SIG-M5 (cell line): Measurements from ENCODE around the gene TNFSF8.
A peak's percentile ranks its signal among the peaks of the same experiment; 100 is the strongest.

Experiments
- DNase-seq: peaks from one replicate; lab custom pipeline; 2025; lab: John Stamatoyannopoulos, UW

The TNFSF8 gene

DNA sequence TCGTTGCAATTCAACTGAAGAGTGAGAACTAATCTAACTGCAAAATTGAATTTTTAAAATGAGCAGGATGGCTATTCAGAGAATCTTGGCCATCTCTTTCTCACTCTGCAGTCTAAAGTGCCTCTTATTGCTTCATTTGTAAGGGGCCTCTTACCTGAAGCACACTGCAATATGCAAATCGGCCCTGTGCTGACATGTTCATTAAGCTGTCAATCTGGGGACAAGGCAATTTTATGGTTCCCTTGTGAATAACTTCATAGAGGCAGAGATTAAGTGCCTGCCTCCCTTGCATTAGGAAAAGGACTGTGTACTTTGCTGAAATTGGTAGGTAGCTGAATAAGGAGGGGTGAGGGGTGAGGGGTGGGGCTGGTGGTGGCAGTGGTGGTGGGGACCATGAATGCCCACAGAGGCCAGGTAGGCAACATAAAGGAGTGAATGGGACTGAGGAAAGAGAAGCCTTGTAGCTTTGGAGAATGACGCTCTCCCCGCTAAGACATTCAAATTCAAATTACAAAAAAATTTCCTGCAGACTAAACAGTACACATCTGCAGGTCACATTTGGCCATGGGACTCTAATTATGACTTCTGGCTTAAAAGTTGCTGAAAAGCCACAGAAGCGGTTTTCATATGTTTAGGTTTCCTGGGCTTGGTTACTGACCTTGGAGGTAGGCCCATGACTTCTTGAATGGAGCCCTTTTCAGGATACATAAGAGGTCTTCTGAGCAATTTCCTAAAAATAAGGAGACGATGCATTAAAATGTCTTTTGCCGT, 25.0 kb downstream of the TNFSF8 start:
- no peak for DNase-seq

DNA sequence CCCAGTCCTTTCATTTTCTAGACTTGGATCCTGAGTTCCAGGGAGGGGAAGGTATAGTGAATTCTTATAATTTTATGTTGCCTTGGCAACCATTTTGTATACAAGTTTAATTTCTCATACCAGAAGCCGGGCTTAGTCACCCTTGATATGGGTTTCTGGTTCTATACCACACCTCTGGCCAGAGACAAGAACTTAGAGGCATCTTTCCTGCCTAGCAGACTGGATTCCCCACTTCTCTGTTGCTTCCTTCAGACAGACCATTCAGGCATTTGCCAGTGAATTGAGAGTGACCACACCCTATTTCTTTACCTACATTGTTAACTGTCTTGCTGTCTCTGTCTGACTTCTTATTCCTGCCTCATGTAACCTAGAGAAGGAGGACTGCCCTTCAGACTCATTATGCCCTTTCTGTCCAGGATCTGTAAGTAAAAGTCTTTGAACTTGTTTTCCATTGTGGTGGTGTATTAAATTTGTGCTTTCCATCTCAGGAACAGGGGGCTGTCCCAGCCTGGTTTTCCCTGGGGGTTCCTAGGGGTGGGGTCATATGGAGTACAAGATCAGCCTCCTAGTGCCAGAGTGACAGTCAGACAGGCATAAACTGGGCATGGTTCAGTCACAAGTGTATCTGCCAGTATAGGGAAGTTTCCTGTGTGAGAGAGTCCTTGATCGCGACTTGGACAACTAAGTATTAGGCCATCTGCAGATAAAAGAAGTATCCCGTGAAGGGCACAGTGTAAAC, 27.4 kb downstream of the TNFSF8 start:
- DNase-seq = no peak

DNA sequence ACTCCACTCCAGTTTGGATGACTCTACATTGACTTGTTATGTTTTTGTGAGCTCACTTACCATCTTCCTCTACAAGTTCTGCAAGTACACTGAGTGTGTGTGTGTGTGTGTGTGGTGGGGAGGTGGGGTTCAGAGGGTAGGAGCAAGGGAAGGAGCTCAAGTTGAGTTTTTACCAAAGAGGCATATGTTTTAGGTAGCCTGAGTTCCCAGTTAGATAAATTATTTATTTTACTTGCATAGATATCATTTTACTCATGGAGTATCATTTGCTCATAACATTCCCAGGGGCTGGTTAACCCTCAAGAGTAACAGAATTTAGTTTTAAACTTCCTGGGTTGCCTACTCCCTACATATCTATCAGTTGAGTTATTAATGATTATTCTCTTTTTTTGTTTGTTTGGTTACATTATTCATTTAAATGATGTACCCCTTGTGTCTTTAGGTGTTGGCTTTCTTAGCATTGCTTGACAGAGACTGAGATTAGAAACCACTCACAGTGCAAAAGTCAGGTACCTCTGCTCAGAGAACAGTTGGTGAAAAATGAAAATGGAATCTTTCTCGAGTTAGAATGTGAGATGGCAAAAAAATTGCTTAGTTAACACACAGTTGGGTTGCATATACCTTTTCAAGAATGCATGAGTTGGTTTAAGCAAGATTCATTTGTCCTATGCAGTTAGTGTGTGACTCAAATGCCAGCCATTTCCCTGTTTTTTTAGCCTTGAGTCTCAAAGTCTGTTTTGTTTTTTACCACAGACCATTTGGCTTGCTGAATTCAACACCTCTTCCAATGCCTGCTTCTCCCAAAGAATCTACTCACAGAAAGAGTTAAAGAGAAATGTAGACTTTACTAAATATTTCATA, 29.2 kb downstream of the TNFSF8 start:
- DNase-seq = no peak

DNA sequence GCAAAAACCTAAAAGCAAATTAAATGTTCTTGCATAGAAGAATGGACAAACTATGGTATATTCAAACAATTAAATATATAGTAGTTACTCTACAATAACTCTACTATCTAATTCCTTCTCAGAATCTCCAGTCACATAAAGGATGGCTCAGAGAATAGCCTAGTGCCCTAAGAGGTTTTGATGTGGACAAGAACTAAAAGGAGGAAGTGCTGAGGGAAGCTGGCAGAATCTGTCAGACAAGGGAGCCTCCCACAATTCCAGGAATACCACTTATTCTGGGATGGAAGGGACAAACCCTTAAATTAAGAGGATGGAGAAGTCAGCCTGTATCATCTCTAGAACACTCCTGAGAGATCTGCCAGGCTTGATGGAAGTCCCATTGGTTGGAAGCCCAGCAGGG, 30.4 kb downstream of the TNFSF8 start:
- no peak for DNase-seq

DNA sequence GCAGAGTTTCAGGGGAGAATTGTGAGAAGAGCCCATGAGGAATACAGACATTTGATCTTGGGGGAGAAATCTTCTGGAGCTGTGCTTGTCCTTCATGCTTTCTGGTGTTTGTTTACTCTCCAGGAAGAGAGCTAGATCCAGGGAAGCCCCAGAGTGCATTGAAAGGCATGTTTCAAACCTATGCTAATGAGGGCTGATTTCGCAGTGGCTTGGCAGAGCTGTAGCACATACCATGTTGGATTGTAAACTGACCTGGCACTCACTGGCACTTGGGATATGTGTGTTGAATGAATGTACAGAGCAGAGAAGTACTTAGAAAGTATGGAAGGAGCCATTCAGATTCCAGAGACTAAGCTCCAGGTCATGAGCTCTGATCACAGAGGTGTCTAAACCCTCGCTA, 30.9 kb downstream of the TNFSF8 start:
- no peak for DNase-seq

DNA sequence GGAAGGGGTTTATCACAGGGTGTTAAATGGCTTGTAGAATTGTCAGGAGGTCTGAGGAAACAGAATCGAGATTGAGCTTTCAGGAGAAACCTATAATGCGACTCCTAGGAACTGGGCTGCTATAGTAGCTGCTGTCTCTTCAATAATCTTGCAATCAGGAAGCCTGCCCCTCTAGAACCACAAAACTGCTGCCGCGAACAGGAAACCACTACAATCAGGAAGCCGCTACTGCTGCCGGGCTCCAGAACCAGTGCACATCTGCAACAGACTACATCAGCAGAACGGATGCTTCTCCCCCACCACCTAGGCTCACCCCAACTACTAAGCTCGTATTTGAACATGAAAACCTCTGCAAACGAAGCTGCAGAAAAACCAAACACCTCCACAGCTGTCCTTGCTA, 31.6 kb downstream of the TNFSF8 start:
- DNase-seq = peak; percentile 22

DNA sequence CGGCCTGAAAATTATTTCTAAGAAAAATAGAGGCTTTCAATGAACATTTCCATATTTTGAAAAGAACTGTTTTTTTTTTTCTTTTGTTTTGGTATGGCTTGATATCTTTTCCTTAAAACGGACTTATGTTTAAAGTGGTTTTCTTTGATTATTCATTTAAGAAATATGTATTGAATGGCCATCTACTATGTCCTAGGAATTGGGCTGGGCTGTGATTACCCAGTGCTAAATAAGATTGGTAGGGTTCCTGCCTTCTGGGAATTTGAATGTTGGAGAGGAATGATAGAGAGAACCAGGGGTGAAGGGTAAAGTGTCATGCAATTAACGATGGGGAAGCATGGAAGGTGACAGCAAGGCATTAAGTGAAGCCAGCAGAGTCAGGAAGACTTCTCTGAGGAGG, 33.2 kb downstream of the TNFSF8 start:
- DNase-seq = no peak

DNA sequence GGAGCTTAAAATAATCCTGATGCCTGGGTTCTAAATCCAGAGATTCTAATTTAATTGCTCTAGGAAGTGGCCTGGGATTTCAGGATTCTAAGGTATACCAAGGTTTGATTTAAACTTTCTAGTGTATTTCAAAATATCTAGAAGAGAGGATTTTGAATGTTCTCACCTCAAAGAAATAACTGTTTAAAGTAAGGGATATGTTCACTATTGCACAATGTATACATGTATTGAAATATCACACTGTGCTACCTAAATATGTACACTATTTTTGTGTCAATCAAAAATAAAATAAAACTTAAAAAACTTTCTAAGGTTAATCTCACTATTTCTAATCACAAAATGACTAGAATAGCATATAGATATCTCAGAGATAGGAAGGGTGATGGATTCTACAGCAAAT, 34.0 kb downstream of the TNFSF8 start:
- no peak for DNase-seq

DNA sequence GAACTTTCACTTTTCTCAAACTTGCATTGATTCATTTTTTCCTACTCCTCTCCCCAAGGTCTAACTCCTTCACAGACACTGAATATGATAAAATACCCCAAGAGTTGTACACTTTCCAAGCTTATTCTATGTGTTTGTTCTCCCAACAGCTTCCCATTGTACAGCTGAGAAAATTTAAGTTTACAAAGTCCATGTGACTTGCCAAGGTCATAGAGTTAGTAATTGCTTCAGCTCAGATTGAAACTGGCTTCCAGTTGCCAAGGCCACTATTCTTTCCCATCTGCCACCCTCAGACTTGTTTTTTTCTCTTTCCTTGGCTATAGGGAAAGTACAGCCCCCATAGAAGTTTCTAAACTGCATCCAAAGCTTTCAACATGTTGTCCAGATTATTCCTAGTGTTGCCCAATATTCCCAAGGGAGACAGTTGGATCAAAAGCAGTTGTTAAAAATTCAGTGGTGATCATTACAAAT, 34.8 kb downstream of the TNFSF8 start:
- DNase-seq = no peak

DNA sequence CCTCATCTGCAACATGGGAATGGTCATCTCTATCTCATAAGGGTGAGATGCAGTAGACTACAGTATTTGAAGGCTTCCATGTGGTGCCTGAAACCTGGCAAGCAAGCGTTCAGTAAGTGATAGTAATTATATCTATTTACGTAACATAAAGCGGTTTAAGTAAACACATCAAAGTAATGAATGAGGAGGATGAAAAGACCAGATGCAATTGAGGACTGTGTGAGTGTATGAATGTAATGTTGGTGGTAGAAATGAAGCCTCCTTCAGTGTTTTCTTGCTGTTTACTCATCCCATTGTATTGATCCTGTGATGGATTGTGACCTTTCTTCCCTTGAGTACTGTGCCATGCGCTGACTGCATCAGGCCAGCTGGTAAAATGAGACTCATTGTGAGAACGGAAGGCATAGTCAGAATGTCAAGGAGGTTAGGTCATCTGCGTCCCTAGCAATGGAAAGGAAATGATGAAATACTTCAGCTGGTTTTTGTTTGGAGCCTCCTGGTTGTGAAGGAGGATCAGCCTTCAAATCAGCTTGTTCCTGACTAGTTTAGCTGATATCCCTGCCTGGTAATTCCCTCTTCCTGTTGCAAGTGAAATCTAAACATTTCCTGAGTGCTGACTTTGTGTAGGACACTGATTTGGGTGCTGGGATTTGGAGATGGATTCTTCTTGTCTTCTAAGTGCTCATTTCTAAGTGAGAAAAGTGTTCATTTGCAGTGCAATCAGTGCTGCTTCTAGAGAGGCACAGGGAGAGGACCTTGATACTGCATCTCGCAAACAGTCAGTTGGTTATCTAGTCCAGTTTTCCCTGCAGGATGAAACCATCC, 35.6 kb downstream of the TNFSF8 start:
- DNase-seq = no peak

DNA sequence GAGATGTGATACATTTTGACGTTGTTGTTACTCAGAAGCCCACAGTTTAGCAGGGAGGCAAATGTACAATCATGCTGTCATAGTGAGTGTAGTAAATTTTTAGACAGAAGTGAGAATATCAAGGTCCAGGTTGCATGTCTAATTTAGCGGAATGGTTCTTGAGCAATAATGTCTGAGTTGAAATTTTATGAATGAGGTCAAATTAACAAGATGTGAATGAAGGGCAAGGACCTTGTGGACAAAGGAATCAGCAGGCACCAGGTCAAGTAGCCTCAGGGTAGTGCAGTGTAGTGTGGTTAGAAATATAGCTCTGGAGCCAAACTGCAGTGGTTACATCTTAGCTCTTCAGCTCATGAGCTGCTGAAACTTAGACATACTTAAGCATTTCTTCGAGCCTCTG, 36.2 kb downstream of the TNFSF8 start:
- no peak for DNase-seq

DNA sequence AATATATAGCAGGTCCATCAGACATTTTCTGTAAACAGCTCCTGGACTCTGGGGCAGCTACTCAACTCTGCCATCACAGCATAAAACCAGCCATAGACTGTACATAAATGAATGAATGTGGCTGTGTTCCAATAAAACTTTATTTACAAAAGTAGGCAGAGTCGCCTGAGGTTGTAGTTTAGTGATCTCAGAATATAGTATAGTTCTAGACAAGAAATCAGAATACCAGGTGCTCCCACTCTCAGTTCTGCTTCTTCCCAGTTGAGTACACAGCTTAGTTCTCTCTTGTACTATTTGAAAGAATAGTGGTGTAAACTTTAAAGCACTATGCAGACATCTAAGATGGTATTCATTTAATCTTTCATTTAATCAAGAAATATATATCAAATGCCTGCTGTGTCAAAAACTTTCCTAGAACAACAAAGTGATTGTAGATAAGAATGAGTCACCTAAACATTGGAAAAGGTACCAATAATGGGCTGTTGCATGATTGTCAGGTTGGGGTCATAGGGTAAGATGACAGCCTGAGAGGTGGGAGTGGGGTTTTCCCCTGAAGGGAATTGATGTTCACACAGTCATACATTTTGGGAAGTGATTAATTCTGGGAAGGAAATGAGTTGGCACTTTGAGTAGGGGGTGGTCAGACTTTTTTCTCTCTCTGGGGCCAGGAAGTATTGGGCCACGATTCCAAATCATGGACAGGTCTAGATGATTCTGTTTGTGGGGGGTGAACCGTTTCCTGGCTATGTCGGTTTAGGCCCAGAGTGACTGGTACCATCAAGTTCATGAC, 37.0 kb downstream of the TNFSF8 start:
- no peak for DNase-seq

DNA sequence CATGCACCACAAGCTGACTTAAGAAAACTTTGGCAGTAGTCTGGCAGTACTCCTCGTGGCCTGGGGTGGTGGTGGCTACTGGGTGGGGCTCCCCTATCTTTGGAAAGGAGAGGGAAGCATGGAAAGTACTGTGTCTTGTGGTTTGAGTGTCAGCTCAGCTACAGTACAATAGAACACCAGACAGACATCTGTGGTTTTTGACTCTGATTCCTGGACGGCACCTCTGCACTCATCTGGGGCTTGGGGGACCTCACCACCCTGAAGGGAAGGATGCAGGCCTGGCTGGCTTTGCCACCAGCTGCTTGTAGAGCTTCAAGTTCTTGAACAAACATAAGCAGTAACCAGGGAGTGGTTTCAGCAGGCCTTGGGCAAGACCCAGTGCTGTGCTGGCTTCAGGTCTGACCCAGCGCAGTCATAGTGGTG, 40.6 kb downstream of the TNFSF8 start:
- DNase-seq = no peak

DNA sequence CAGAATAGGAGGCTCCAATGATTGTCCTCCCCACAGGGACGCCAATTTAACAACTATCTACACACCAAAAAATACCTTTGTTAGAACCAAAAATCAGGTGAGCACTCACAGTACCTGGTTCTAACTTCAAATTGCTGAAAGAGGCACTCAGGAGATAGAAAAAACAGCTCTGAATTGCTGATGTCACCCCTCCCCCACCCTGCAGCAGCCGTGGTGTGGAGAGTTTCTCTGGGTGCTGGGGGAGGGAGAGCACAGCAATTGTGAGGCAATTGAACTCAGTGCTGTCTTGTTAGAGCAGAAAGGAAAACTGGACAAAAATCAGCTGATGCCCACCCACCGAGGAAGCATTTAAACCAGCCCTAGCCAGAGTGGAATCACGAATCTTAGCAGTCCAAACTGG, 41.8 kb downstream of the TNFSF8 start:
- DNase-seq = no peak

DNA sequence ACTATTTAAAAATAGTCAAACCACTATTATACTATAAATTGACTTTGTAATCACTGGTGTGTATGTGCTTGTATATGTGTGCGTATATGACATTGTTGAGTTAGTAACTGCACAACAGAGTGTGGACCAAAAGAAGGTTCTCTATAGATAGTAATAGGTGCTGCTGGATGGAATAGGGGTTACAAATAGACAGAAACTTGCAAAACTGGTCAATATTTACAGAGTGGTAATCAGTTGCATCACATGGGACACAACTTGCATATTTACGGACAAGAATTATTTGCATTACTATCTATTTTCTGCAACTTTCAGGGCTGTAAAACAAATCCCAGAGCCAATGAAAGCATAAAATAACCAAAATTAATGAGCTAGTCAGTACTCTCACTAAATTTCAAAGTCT, 42.4 kb downstream of the TNFSF8 start:
- no peak for DNase-seq

DNA sequence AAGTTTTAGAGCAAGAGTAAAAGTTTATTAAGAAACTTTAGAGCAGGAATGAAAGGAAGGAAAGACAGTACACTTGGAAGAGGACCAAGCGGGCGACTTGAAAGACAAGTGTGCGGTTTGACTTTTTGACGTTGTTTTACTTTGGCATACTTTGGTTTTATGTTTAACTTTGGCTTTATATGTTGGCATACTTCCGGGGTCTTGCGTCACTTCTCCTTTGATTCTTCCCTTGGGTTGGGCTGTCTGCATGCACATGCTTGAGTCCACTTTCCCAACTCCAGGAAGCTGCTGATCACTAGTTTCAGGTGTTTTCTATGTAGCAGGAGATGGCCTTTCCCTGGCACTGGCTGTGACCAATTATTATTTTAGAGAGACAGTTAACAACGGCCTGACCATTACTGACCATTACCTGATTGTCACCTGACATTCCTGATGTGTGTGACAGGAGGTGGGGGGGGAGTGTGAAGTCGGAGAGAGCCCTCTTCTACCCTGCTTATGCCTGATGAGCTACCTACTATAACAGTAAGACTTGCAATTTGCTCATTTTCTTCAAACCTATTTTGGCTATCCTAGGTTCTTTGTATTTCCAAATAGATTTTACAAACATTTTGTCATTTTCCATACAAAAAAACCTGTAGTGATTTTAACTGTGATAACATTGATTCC, 45.5 kb downstream of the TNFSF8 start:
- no peak for DNase-seq

DNA sequence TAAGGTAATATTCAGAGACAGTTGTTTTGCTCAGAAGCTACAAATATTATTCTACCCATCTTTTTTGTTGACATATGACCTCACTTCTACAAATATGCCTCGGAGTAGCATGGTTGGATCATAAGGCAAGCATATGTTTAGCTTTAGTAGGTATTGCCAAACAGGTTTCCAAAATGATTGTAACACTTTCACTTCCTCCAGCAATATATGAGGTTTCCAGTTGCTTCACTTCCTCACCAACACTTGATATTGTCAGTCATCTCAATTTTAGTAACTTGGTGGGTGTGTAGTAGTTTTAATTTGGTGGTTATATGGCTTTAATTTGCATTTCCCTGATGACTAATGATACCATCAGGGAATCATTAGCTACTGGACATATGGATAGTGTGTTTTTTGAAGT, 46.7 kb downstream of the TNFSF8 start:
- peak; percentile 69 for DNase-seq

DNA sequence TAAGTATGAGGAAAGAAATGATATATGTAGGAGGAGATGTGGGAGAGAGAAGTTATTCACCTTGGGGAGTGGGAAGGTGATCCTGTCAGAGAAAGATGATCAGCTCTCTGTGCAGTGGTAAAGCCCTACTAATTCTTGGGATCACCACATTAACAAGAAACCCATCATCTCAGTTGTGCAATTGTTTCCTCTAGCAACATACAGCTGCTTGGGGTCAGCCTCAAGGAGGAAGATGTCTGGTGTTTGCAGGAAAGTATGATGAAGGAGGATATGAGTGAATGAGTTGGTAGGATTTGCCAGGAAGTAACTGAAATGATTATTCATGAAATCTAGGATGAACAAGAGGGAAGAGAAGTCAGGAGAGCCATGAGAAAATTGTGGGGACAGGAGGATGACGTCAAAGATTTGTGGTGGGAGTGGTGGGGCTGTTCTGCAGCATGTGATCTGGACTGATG, 50.1 kb downstream of the TNFSF8 start:
- DNase-seq = no peak

DNA sequence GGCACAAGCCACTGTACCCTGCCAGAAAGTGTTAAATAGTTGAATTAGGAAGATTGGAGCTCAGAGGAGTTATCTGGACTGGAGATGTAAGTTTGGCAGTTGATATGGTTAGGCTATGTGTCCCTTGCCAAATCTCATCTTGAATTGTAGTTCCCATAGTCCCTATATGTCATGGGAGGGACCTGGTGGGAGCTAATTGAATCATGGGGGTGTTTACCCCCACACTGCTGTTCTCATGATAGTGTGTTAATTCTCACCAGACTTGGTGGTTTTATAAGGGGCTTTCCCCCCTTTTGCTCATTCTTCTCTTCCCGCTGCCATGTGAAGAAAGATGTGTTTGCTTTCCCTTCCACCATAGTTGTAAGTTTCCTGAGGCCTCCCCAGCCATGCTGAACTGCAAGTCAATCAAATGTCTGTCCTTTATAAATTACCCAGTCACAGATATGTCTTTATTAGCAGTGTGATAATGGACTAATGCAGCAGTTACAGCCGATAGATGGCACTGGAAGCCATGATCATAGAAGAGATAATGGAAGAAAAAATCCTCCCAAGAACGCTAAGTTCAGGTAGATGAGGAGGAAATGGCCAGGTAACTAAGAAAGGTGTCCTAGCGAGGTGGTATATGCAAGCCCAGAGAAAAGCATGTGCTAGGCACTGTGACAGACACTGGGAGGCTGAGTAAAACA, 51.4 kb downstream of the TNFSF8 start:
- no peak for DNase-seq

DNA sequence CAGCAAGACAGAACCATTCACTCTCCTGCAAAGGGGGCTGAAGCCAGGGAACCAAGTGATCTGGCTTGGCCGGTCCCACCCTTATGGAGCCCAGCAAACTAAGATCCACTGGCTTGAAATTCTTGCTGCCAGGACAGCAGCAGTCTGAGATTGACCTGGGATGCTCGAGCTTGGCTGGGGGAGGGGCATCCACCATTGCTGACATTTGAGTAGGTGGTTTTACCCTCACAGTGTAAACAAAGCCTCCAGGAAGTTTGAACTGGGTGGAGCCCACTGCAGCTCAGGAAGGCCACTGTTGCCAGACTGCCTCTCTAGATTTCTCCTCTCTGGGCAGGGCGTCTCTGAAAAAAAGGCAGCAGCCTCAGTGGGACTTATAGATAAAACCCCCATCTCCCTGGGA, 60.5 kb downstream of the TNFSF8 start:
- DNase-seq = no peak
